Suprapubic skin (tissue), 4 donors: Measurements from ENCODE around the gene UGT3A2. TPM values are rescaled to one million over a fixed set of nuclear protein-coding genes. Genes with fewer than 3 reads are reported as not detected.

Source experiments
- DNase-seq, 2 donors: peaks; one replicate each; pipeline ENCODE4 v3.0.0-alpha.2; 2019; ENCODE audit warnings: low spot score in 2 of 2
- H3K27ac ChIP-seq: fragments of 200-600 bp; sonication (generic); one replicate; pipeline ENCODE4 v1.5.1; 2019
- H3K27me3 ChIP-seq: fragments of 200-600 bp; sonication (generic); one replicate; pipeline ENCODE4 v1.5.1; 2019
- H3K36me3 ChIP-seq: fragments of 200-600 bp; sonication (generic); one replicate; pipeline ENCODE4 v1.5.1; 2019
- H3K4me1 ChIP-seq: fragments of 200-600 bp; sonication (generic); one replicate; pipeline ENCODE4 v1.5.1; 2019
- H3K4me3 ChIP-seq: fragments of 200-600 bp; sonication (generic); one replicate; pipeline ENCODE4 v1.5.1; 2019; ENCODE audit warnings: mild to moderate bottlenecking
- H3K9me3 ChIP-seq: fragments of 200-600 bp; sonication (generic); one replicate; pipeline ENCODE4 v1.5.1; 2019
- CTCF ChIP-seq, 2 donors: fragments of 200-600 bp in 1 of 2; fragments of 450-650 bp in 1 of 2; sonication (generic) in 1 of 2; IDR thresholded peaks; one replicate each; pipeline ENCODE4 v1.5.1; 2016 to 2019; ENCODE audit warnings: antibody characterized with exemption in 2 of 2, mild to moderate bottlenecking in 1 of 2, moderate library complexity in 1 of 2
- EP300 ChIP-seq: sonication (generic); formaldehyde crosslinking; IDR thresholded peaks from one replicate; pipeline ENCODE4 v1.6.1; 2017; ENCODE audit warnings: antibody characterized with exemption
- POLR2A ChIP-seq, 2 donors: fragments of 450-650 bp; IDR thresholded peaks; one replicate each; pipeline ENCODE4 v1.6.1; 2017; ENCODE audit warnings: antibody characterized with exemption in 2 of 2, mild to moderate bottlenecking in 2 of 2, moderate library complexity in 2 of 2
- POLR2AphosphoS5 ChIP-seq, 3 donors: sonication (generic); formaldehyde crosslinking; IDR thresholded peaks; one replicate each; pipeline ENCODE4 v1.6.1; 2017; ENCODE audit warnings: antibody characterized with exemption in 3 of 3
- WGBS: methylation state at CpG from one replicate; pipeline ENCODE4 v1.1.5; 2018; 5-methylcytosine and 5-hydroxymethylcytosine counted together
- total RNA-seq, 4 donors: library from RNA; depleted of rRNA; stranded (reverse); fragments of >200 nt; gene quantifications; one replicate each; pipeline ENCODE4 v1.1.0, GENCODE V29; 2016

UGT3A2 gene
- total RNA-seq, 4 donors from 2014 or later = 5.7 to 17.8 (median 7.8) TPM; not detected in 1

GRCh38 chr5:36060420-36060887, 6.2 kb downstream of the UGT3A2 start:
- WGBS = 54% methylated on average over 12 of the region's 12 CpGs
- H3K4me3 ChIP-seq = no peak overlapping the region
- peaks cover 9% of the 10 kb centered on the region for H3K4me1 ChIP-seq

DNA sequence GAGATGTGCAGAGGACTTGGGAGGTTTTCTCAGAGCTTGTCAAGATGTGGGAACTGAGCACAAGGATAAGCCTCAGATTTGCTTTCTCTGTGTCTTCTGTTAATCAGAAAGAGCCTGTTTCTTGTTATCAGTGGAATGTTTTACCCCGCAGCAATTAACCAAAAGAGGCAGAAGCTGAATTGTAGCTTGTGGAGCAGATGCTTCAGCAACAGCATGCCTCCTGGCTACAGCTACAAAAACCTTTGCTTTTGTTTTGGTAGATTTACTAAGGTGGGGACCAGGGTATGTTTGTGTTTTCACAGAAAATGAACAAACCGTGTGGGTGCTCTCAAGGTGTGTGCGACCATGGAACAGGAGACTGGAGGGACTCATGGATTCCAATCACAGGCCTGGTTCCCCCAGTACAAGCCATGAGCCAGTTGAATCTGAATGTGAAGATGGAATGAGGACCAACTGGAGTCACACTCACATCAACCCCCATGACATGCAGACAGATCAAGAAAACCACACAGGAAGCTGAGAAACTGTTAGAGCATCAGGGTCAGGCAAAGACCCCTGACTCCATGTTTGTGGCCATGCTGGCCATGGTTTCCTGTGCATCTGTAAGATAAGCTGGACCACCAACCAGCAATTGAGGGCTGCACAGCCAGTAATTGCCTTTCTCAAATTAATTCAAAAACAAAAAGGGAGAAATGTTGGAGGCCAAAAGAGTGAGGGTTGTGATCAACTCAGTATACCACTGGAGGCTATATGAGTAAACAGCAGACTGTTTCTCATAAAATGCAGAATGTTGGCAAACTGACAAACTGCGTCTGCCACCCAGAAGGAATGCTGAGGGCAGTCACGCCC, 6.9 kb downstream of the UGT3A2 start:
- Histone ChIP-seq H3K9me3 (no peaks in the 10 kb centered on the region), H3K4me3 (no peak overlapping the region), H3K27ac (no peak overlapping the region), H3K36me3 (no peaks in the 10 kb centered on the region), H3K27me3 (no peaks in the 10 kb centered on the region), H3K4me1 (peaks cover 9% of the 10 kb centered on the region)
- WGBS = 47% methylated on average over 5 of the region's 5 CpGs
- TF ChIP-seq POLR2AphosphoS5 (IDR thresholded peaks at IDR 0.05) (no peak), EP300 (no peak), POLR2A (IDR thresholded peaks at IDR 0.05) (no peak), CTCF (IDR thresholded peaks at IDR 0.05) (no peak)
- no peak for DNase-seq

More at GRCh38 chr5:36060420-36060887, 6.2 kb downstream of the UGT3A2 start:
- H3K27ac ChIP-seq = no peak overlapping the region
- TF ChIP-seq POLR2AphosphoS5 (IDR thresholded peaks at IDR 0.05) (no peak), CTCF (IDR thresholded peaks at IDR 0.05) (no peak), EP300 (no peak), POLR2A (IDR thresholded peaks at IDR 0.05) (no peak)
- H3K9me3 ChIP-seq = no peaks in the 10 kb centered on the region
- DNase-seq = no peak
- H3K27me3 ChIP-seq = no peaks in the 10 kb centered on the region
- H3K36me3 ChIP-seq = no peaks in the 10 kb centered on the region

DNA sequence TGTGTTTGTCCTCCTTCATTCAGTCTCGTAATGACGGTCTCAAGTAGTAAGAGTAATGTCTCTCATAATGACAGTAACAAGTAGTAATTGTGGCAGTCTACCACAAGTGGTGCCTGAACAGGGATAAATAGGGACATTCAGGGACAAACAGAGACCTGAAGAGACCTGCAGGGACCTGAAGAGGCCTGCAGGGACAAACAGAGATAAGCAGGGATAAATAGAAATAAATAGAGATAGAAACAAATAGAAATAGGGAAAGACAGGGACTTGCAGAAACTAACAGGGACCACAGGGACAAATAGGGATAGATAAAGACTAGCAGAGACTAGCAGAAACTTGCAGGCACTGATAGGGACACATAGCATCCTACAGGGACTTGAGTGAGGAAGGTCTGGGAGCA, 7.9 kb downstream of the UGT3A2 start:
- DNase-seq = no peak
- no peaks in the 10 kb centered on the region for H3K36me3 ChIP-seq
- no peak overlapping the region for H3K27ac ChIP-seq
- peaks cover 9% of the 10 kb centered on the region for H3K4me1 ChIP-seq
- no peak overlapping the region for H3K4me3 ChIP-seq
- no peaks in the 10 kb centered on the region for H3K27me3 ChIP-seq
- TF ChIP-seq POLR2AphosphoS5 (IDR thresholded peaks at IDR 0.05) (no peak), POLR2A (IDR thresholded peaks at IDR 0.05) (no peak), CTCF (IDR thresholded peaks at IDR 0.05) (no peak), EP300 (no peak)
- H3K9me3 ChIP-seq = no peaks in the 10 kb centered on the region
- 88% methylated on average over 2 of the region's 2 CpGs for WGBS

GRCh38 chr5:36057386-36057785, 9.3 kb downstream of the UGT3A2 start:
- no peak for TF ChIP-seq POLR2AphosphoS5 (IDR thresholded peaks at IDR 0.05)
- TF ChIP-seq EP300 = no peak
- no peak for TF ChIP-seq POLR2A (IDR thresholded peaks at IDR 0.05)
- no peak for TF ChIP-seq CTCF (IDR thresholded peaks at IDR 0.05)
- H3K4me3 ChIP-seq = no peak overlapping the region
- peaks cover 9% of the 10 kb centered on the region for H3K4me1 ChIP-seq
- H3K36me3 ChIP-seq = no peaks in the 10 kb centered on the region
- H3K27me3 ChIP-seq = no peaks in the 10 kb centered on the region
- H3K9me3 ChIP-seq = no peaks in the 10 kb centered on the region
- 66% methylated on average over 2 of the region's 2 CpGs for WGBS
- no peak overlapping the region for H3K27ac ChIP-seq
- no peak for DNase-seq

DNA sequence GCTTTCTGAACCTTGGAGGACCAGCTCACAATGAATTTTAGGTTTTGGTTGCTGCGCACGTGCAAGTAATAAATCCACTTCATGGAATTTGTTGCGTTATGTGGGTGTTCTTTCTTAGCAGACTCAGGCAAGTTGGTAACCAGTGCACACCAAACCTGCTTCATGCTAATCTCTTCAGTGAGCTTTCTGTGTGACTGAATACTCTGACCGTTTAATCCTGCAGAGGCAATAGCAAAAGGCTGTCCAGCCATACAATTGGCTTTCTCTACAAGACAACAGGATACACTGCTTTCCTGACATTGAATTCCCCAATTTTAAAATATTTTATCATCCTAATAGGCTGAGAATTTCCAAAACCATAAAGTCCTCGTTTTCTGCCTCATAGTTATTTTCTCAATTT, 10.3 kb downstream of the UGT3A2 start:
- no peak for DNase-seq
- H3K36me3 ChIP-seq = no peaks in the 10 kb centered on the region
- WGBS = 66% methylated on average over 5 of the region's 5 CpGs

More for the DNA sequence above, 10.3 kb downstream of the UGT3A2 start:
- Histone ChIP-seq H3K9me3 (no peaks in the 10 kb centered on the region), H3K27ac (no peak overlapping the region), H3K4me3 (no peak overlapping the region), H3K4me1 (peaks cover 9% of the 10 kb centered on the region), H3K27me3 (no peaks in the 10 kb centered on the region)
- TF ChIP-seq CTCF (IDR thresholded peaks at IDR 0.05) = no peak
- TF ChIP-seq POLR2AphosphoS5 (IDR thresholded peaks at IDR 0.05) = no peak
- TF ChIP-seq POLR2A (IDR thresholded peaks at IDR 0.05) = no peak
- TF ChIP-seq EP300 = no peak
